ENCODE data around the gene MAGI1.

- TF ChIP-seq CTCF (IDR thresholded peaks at IDR 0.05): no peak
- no peak for TF ChIP-seq POLR2A (IDR thresholded peaks at IDR 0.05)
These were observed 683.8 kb downstream of the MAGI1 start for GRCh38 chr3:65354880-65355279.

Measured in prostate gland (tissue), 2 donors.